ENCODE results near the gene SSR2. TPM values are rescaled to one million over a fixed set of nuclear protein-coding genes. Genes with fewer than 3 reads are reported as not detected.

The SSR2 gene
- total and polyA plus RNA-seq, 8 donors: 67.1 to 354 (median 232) TPM

DNA sequence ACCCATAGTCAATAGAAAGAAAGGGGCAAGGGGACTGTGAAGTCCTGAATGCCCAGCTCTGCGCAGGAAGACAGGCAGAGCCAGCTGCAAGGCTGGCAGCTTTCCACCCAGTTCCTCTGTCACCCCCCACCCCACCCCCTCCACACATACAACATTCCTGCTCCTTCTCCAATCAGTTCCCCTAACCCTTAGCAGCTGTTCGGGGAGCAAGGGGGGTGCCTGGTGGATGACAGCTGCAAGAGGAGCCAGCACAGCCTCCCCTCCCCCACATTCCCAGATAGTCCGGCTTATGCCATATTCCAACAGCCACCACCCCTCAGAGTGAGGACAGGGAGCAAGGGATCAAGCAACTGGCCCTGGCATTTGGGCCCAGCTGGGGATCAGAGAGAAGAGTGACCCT, 52.1 kb downstream of the SSR2 start:
- Histone ChIP-seq H3K36me3 (peaks cover 39 to 75% (median 63%) of the 10 kb centered on the region in 4 donors), H3K27ac (peak overlapping the region; percentile 2 to 98 (median 81)), H3K9me3 (no peaks in the 10 kb centered on the region), H3K4me3 (peak overlapping the region in 1 of 4 donors; percentile 19), H3K4me1 (peaks cover 61 to 94% (median 74%) of the 10 kb centered on the region in 4 donors), H3K27me3 (no peaks in the 10 kb centered on the region)
- 35 to 83% (median 48%) methylated on average over 3 of the region's 3 CpGs for WGBS, 5 donors
- peak in 1 of 2 donors; percentile 79 for DNase-seq
- intact Hi-C loops (cut with DNase I; ENCODE audit: low total_unique reads): no loop called here
- TF ChIP-seq POLR2A (IDR thresholded peaks at IDR 0.05) (no peak), EP300 (IDR thresholded peaks at IDR 0.05) (no peak), POLR2AphosphoS5 (IDR thresholded peaks at IDR 0.05) (no peak)
- TF ChIP-seq, protein P1, sequence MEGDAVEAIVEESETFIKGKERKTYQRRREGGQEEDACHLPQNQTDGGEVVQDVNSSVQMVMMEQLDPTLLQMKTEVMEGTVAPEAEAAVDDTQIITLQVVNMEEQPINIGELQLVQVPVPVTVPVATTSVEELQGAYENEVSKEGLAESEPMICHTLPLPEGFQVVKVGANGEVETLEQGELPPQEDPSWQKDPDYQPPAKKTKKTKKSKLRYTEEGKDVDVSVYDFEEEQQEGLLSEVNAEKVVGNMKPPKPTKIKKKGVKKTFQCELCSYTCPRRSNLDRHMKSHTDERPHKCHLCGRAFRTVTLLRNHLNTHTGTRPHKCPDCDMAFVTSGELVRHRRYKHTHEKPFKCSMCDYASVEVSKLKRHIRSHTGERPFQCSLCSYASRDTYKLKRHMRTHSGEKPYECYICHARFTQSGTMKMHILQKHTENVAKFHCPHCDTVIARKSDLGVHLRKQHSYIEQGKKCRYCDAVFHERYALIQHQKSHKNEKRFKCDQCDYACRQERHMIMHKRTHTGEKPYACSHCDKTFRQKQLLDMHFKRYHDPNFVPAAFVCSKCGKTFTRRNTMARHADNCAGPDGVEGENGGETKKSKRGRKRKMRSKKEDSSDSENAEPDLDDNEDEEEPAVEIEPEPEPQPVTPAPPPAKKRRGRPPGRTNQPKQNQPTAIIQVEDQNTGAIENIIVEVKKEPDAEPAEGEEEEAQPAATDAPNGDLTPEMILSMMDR (IDR thresholded peaks at IDR 0.05): no peak

DNA sequence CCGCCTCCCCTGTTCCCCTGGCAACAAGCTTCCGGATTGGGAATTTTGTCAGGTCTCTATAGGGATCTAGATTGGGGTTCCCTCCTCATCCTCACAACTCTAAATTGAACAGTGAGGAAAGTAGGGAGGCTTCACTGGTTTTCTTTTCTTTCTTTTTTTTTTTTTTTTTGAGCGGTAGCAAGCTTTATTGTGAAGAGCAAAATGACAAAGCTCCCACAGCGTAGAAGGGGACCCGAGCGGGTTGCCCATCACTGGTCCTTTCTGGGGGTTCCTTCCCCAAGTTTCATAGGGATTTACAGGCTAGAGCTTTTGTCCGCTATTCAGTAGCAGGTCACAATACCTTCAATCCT, 52.7 kb downstream of the SSR2 start:
- Histone ChIP-seq H3K4me3 (no peak overlapping the region), H3K27me3 (no peaks in the 10 kb centered on the region), H3K27ac (peak overlapping the region; percentile 45 to 98 (median 81)), H3K36me3 (peaks cover 43 to 82% (median 70%) of the 10 kb centered on the region in 4 donors), H3K4me1 (peaks cover 58 to 94% (median 70%) of the 10 kb centered on the region in 4 donors), H3K9me3 (no peaks in the 10 kb centered on the region)
- DNase-seq: no peak
- WGBS, 5 donors: 74 to 84% (median 75%) methylated on average over 7 of the region's 7 CpGs
- intact Hi-C loops (cut with DNase I; ENCODE audit: low total_unique reads): no loop called here
- no peak for TF ChIP-seq POLR2A (IDR thresholded peaks at IDR 0.05)
- TF ChIP-seq POLR2AphosphoS5 (IDR thresholded peaks at IDR 0.05): no peak
- TF ChIP-seq, protein P1 (IDR thresholded peaks at IDR 0.05): no peak
- no peak for TF ChIP-seq EP300 (IDR thresholded peaks at IDR 0.05)

DNA sequence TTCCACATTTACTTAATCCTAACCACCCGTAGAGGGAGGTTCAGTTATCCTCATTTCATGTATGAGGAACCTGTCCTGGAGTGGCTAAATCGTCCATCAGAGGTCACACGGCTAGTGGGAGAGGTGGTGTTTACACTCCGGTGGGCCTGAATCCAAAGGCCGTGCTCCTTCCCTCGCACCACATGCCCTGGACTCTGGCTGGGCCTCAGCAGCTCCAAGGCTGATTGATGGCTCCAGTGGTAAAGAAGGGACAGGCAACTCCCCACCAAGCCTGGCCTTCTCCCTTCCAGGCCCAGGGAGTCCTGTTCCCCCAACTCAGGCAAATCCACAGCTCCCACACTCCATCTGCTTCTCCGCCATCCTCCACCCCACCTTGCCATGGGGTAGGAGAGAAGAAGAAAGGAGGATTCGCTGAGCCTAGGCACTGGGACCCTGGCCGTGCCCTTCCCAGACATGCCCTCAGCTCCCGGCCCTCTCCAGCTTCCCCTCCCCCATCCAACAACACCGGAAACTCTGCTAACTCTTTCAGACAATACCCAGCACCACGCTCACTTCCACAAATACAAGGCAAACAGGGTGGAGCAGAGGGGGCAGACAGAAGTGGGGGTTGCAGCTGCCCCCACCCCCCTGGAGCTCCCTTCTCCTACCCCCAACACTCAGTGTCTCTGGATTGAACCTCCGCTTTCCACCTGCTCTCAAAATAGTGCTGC, 53.3 kb downstream of the SSR2 start:
- H3K27me3 ChIP-seq: no peaks in the 10 kb centered on the region
- peaks cover 48 to 83% (median 73%) of the 10 kb centered on the region in 4 donors for H3K36me3 ChIP-seq
- WGBS, 5 donors: 23 to 35% (median 27%) methylated on average over 13 of the region's 13 CpGs
- no peaks in the 10 kb centered on the region for H3K9me3 ChIP-seq
- intact Hi-C loops (cut with DNase I; ENCODE audit: low total_unique reads): no loop called here
- no peak for TF ChIP-seq EP300 (IDR thresholded peaks at IDR 0.05)
- TF ChIP-seq POLR2A (IDR thresholded peaks at IDR 0.05): no peak
- TF ChIP-seq, protein P1 (IDR thresholded peaks at IDR 0.05): no peak
- no peak for TF ChIP-seq POLR2AphosphoS5 (IDR thresholded peaks at IDR 0.05)
- H3K4me3 ChIP-seq: peak overlapping the region in 1 of 4 donors; percentile 34
- H3K4me1 ChIP-seq: peaks cover 62 to 94% (median 70%) of the 10 kb centered on the region in 4 donors
- DNase-seq: peak in 1 of 2 donors; percentile 71
- peak overlapping the region; percentile 45 to 98 (median 81) for H3K27ac ChIP-seq

DNA sequence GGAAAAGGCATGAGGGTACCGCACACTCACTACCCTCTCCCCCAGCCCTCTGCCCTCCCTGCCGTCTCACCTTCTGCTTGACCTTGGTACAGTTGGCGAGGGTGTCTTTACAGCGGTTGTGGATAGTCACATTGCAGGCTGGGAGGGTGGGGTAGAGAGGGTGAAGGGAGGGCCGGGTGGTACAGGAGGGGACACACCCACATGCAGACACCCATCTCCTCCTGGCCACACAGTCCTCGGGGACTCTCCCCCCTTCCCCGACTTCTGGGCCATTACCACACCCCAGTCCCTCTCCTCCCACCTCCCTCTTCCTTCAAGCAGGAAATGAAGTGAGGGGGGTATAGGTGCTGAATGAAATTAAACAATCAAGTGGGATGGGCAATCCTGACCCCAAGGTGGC, 54.0 kb downstream of the SSR2 start:
- WGBS, 5 donors: 47 to 54% (median 51%) methylated on average over 5 to 7 of the region's 7 CpGs
- peaks cover 56 to 84% (median 81%) of the 10 kb centered on the region in 4 donors for H3K36me3 ChIP-seq

More for the DNA sequence above, 54.0 kb downstream of the SSR2 start:
- DNase-seq: no peak
- peak overlapping the region in 1 of 4 donors; percentile 34 for H3K4me3 ChIP-seq
- H3K9me3 ChIP-seq: no peaks in the 10 kb centered on the region
- no peaks in the 10 kb centered on the region for H3K27me3 ChIP-seq
- H3K27ac ChIP-seq: peak overlapping the region in 4 of 5 donors; percentile 76 to 98 (median 87)
- TF ChIP-seq, protein P1 (IDR thresholded peaks at IDR 0.05): no peak
- TF ChIP-seq POLR2AphosphoS5 (IDR thresholded peaks at IDR 0.05): no peak
- no peak for TF ChIP-seq EP300 (IDR thresholded peaks at IDR 0.05)
- no peak for TF ChIP-seq POLR2A (IDR thresholded peaks at IDR 0.05)
- intact Hi-C loops (cut with DNase I; ENCODE audit: low total_unique reads): no loop called here
- H3K4me1 ChIP-seq: peaks cover 59 to 94% (median 71%) of the 10 kb centered on the region in 4 donors
